ENCODE results near the gene IL26.

Gene IL26

GRCh38 chr12:68170726-68171125 lies 54.9 kb downstream of the IL26 start:
- no peak overlapping the region for H3K4me3 ChIP-seq (ENCODE audit: insufficient read depth, low read length, poor library complexity, severe bottlenecking)
- H2AFZ ChIP-seq (ENCODE audit: low read depth, low read length, severe bottlenecking): no peak overlapping the region
- H4K20me1 ChIP-seq (ENCODE audit: low read depth, low read length): no peaks in the 10 kb centered on the region
- H3K9me2 ChIP-seq (replicated peaks; ENCODE audit: insufficient read depth, low read length): no peaks in the 10 kb centered on the region
- H3K79me2 ChIP-seq (ENCODE audit: insufficient read depth, low read length): no peaks in the 10 kb centered on the region
- H3K27ac ChIP-seq (ENCODE audit: low read depth, low read length): no peak overlapping the region
- H3K9ac ChIP-seq (ENCODE audit: low read length): no peak overlapping the region
- H3K4me2 ChIP-seq (ENCODE audit: low read depth, low read length, poor library complexity, severe bottlenecking): no peak overlapping the region
- TF ChIP-seq EZH2phosphoT487 (conservative IDR thresholded peaks at IDR 0.05; ENCODE audit: low read length) (no peak), CTCF (IDR thresholded peaks at IDR 0.05; ENCODE audit: insufficient read depth, low read length, poor library complexity, severe bottlenecking) (no peak)
- H3F3A ChIP-seq (ENCODE audit: insufficient read depth): no peaks in the 10 kb centered on the region
- no peaks in the 10 kb centered on the region for H3K27me3 ChIP-seq (ENCODE audit: low read length)
- no peaks in the 10 kb centered on the region for H3K9me3 ChIP-seq (ENCODE audit: insufficient read depth, low read length)
- no peaks in the 10 kb centered on the region for H3K36me3 ChIP-seq (ENCODE audit: low read length)

DNA sequence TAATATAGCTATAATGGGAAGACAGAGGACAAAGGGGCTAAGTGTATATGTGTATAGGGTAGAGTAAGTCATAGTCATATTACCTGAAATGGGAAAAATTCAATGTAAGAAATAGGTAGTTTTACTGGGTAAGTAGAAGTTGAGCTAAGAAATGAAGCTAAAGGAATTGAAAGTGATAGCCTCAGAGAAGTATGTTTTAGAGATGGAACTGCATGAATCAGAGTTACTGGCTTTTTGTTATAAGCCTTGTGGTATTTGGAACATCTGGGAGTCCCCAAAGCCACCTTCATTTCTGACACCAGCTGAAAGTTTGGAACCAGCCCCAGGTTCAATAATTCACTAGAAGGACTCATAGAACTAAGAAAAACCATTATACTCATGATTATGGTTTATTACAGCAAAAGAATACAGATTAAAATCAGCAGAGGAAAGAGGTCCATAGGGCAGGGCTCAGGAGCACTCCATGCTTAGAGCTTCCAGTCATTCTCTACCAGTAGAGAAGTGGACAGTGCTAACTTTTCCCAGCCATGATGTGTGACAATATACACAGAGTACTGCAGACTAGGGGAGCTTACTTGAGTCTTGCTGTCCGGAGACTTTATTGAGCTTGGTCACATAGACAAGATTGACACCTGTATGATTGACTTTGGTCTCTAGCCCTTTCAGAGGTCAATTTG lies 56.3 kb downstream of the IL26 start:
- Histone ChIP-seq H2AFZ (ENCODE audit: low read depth, low read length, severe bottlenecking) (no peak overlapping the region), H3K9me2 (replicated peaks; ENCODE audit: insufficient read depth, low read length) (no peaks in the 10 kb centered on the region), H3K4me3 (ENCODE audit: insufficient read depth, low read length, poor library complexity, severe bottlenecking) (no peak overlapping the region), H3K79me2 (ENCODE audit: insufficient read depth, low read length) (no peaks in the 10 kb centered on the region), H3K27ac (ENCODE audit: low read depth, low read length) (no peak overlapping the region), H3K36me3 (ENCODE audit: low read length) (no peaks in the 10 kb centered on the region), H4K20me1 (ENCODE audit: low read depth, low read length) (no peaks in the 10 kb centered on the region), H3K4me2 (ENCODE audit: low read depth, low read length, poor library complexity, severe bottlenecking) (no peak overlapping the region), H3K9ac (ENCODE audit: low read length) (no peak overlapping the region), H3K27me3 (ENCODE audit: low read length) (no peaks in the 10 kb centered on the region), H3K9me3 (ENCODE audit: insufficient read depth, low read length) (no peaks in the 10 kb centered on the region), H3F3A (ENCODE audit: insufficient read depth) (no peaks in the 10 kb centered on the region)
- TF ChIP-seq CTCF (IDR thresholded peaks at IDR 0.05; ENCODE audit: insufficient read depth, low read length, poor library complexity, severe bottlenecking) (no peak), EZH2phosphoT487 (conservative IDR thresholded peaks at IDR 0.05; ENCODE audit: low read length) (no peak)

- Histone ChIP-seq H3F3A (ENCODE audit: insufficient read depth) (no peaks in the 10 kb centered on the region), H2AFZ (ENCODE audit: low read depth, low read length, severe bottlenecking) (no peak overlapping the region), H3K36me3 (ENCODE audit: low read length) (no peaks in the 10 kb centered on the region), H3K27ac (ENCODE audit: low read depth, low read length) (no peak overlapping the region), H3K4me2 (ENCODE audit: low read depth, low read length, poor library complexity, severe bottlenecking) (no peak overlapping the region), H3K9ac (ENCODE audit: low read length) (no peak overlapping the region), H3K79me2 (ENCODE audit: insufficient read depth, low read length) (no peaks in the 10 kb centered on the region), H4K20me1 (ENCODE audit: low read depth, low read length) (no peaks in the 10 kb centered on the region), H3K9me2 (replicated peaks; ENCODE audit: insufficient read depth, low read length) (no peaks in the 10 kb centered on the region), H3K9me3 (ENCODE audit: insufficient read depth, low read length) (no peaks in the 10 kb centered on the region), H3K4me3 (ENCODE audit: insufficient read depth, low read length, poor library complexity, severe bottlenecking) (no peak overlapping the region), H3K27me3 (ENCODE audit: low read length) (no peaks in the 10 kb centered on the region)
- TF ChIP-seq CTCF (IDR thresholded peaks at IDR 0.05; ENCODE audit: insufficient read depth, low read length, poor library complexity, severe bottlenecking) (no peak), EZH2phosphoT487 (conservative IDR thresholded peaks at IDR 0.05; ENCODE audit: low read length) (no peak)
Measured at GRCh38 chr12:68166317-68166831, 59.2 kb downstream of the IL26 start.
